Stimulated activated CD4-positive, alpha-beta T cell treated with anti-CD3 and anti-CD28 coated beads, TNF-alpha, amount 100 ng/mL, for 4 hours (primary cell): ENCODE measurements around the gene INPP5A.
"Not testable (repeated sequence)": the region's sequence is repeated elsewhere in the genome, so short reads cannot be mapped to it uniquely, and the experiment has no call there.

Experiments used
- DNase-seq, 3 experiments: peaks; one replicate each; pipeline ENCODE4 v3.0.0-alpha.2; 2020; ENCODE audit warnings: low read depth in 3 of 3

Gene INPP5A

DNA sequence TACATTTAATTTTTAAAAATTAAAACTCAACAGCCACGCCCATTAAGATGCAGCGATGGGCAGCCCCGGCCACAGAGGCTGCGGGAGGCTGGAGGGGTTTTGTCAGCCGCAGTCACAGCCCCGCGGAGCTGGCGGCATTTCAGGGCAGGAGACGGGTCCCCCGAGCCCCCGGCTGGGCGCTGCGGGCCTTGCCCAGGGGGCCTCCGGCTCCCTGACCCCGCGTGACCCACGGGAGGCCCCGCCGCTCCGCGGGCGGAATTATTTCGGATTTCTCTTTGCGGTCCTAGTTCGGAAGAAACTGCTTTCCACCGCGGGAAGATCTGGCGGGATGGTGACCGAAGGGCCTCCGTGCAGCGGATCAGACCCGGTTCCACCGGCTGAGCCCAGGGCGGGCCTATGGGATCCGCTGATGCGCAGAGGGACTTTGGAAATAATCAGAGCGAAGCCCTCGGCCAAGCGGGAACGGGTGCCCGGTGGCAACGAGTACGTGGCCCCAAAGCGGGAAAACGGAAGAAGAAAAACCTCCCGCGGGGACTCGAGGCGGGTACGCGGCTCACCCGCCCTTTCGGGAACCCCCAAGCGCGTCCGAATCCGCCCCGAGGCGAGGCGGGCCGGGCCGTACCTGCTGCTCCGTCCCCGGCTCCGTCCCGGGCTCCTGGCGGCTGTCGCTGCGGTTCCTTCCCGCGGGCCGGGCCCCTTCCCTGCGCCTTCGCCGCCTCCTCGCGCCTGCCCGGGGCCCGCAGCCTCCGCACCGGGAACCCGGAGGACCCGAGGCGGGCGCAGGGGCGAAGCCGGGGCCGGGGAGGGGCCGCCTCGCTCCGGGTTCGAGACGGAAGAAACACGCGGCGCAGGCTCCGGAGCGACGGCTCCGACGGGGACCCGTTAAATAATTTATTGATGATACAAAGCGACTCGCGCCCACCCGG lies 246.6 kb downstream of the INPP5A start:
- DNase-seq = no peak

GRCh38 chr10:132784866-132785722 lies 247.5 kb downstream of the INPP5A start:
- DNase-seq = no peak

DNA sequence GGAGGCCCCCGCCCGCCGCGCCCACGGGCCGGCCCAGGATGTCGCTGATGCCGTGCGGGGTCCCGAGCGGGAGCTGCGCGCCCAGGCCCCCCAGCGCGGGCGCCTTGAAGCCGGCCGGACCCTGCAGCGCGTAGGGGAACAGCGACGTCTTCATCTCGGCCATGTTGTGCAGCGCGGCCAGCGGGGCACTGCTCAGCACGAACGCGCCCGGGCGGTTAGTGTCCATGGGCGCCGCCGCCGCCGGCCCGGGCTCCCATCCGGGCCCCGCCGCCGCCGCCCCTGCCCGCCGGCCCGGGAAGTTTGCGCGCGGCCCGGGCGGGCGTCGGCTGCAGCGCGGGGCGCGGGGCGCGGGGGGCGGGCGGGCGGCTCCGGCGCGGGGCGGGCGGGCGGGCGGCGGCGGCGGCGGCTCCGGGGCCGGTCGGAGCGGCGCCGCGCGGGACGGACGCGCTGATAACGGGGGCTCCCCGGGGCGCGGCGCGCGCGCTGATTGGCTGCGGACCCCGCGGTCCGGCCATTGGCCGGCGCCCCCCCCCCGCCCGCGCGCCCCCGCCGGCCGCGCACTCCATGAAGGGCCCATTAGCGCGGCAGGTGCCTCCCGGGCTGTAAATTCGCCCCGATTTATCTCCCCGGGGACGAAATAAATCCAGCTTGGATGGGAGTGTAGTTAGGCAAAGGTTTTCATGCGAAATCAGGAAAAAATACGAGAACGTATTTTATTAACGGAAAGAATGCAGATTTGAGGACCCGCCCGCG lies 248.3 kb downstream of the INPP5A start, which contains the start of gene NKX6-2:
Gene NKX6-2, minus strand, starts transcription at position 425 of the 753 bp plus-strand sequence. Its CDS starts 199 bp downstream, at position 226.
- no peak for DNase-seq

DNA sequence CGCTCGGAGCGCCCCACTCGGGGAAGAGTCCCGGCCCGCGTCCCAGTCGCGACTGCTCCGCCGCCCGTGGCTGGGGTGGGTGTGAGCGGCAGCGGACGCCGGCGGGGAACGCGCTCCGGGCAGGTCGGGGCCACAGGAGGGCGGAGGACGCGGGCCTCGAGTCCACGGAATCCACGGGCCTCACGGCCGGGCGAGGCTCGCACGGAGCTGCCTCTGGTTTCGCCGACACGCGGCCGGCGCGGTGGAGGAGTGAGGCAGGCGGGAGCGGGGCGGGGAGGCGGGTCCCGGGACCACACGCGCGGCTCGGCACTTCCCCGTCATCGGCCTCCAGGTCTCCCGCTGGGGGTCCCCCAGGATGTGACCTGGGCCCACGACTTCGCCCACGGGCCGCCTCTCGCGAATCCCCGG lies 248.9 kb downstream of the INPP5A start:
- no peak for DNase-seq

- DNase-seq = no peak
Measured at GRCh38 chr10:132786884-132787494, 249.4 kb downstream of the INPP5A start.

- no peak for DNase-seq
Measured at GRCh38 chr10:132787495-132788179, 250.1 kb downstream of the INPP5A start.

GRCh38 chr10:132788180-132788830 lies 250.7 kb downstream of the INPP5A start:
- DNase-seq = no peak

GRCh38 chr10:132788831-132789219 lies 251.2 kb downstream of the INPP5A start:
- DNase-seq = no peak

GRCh38 chr10:132789659-132790148 lies 252.1 kb downstream of the INPP5A start:
- no peak for DNase-seq

- no peak for DNase-seq
Measured at GRCh38 chr10:132790470-132790869, 252.9 kb downstream of the INPP5A start.

GRCh38 chr10:132790934-132791829 lies 253.6 kb downstream of the INPP5A start:
- DNase-seq = no peak

DNA sequence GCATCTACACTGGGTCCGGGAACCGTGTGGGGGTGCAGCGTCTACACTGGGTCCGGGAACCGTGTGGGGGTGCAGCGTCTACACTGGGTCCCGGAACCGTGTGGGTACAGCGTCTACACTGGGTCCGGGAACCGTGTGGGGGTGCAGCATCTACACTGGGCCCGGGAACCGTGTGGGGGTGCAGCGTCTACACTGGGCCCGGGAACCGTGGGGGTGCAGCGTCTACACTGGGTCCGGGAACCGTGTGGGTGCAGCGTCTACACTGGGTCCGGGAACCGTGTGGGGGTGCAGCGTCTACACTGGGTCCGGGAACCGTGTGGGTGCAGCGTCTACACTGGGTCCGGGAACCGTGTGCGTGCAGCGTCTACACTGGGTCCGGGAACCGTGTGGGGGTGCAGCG lies 254.5 kb downstream of the INPP5A start:
- not testable (repeated sequence) for DNase-seq

- no peak for DNase-seq
Measured at GRCh38 chr10:132792796-132793195, 255.2 kb downstream of the INPP5A start.

DNA sequence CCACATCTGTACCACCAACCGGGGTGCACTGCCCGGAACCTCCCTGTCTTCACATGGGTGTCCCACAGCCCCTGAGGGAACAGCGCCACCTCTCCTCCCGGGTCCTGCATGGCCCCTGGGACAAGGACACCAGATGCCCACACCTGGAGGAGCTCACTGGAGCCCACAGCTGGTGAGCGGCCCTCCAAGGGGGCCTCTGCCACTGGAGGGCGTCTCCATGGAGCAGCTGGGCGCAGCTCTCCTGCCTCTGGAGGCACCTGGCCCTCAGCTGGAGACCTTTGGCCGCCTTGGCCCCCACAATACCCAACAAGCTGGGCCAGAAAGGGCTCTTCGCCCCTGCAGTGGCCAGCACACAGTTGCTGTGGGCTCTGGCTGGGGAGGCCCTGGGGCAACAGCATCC lies 255.6 kb downstream of the INPP5A start:
- DNase-seq = no peak

DNA sequence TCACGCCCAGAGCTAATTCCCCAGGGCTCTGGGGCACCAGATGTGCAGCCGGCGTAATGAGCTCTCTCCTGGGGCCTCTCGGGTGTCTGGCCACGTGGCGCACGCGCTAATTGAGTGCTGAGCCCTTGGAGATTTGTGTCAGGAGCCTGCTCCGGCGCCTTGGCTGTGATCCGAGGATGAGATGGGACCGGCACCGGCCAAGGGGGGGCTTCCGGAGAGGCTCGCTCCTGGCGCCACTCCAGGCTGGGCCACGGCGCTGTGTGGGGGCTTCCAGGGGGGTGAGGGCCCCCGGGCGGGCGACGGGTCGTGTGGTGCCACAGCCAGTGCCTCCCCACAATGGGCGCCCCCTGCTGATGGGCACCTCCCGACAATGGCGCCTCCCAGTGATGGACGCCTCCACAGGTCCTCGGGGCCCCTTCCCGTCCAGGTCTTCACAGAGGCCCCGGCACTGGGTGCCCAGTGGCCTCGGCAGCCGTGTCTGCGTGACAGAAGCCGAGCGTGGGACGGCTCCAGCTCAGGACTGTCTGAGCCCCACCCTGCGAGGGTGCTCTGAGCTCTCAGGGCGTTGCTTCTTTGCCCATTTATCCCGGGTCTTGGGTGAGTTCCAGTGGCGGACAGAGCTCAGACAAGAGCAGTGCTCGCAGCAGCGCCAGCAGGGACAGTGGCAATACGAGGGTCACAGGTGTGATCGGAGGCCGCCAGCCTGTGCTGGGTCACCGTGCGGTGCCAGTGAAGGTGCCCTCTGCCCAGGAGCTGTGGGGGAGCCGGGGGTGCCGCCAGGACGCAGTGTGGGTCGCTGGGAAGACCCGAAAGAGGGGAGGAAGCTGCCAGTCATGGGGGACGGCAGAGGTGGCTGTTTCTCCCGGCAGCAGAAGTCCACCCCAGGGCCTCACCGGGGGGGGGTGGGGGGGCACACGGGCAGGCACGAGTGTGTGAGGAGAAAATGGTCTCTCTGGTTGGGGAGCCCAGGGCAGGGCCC lies 256.6 kb downstream of the INPP5A start:
- no peak for DNase-seq

DNA sequence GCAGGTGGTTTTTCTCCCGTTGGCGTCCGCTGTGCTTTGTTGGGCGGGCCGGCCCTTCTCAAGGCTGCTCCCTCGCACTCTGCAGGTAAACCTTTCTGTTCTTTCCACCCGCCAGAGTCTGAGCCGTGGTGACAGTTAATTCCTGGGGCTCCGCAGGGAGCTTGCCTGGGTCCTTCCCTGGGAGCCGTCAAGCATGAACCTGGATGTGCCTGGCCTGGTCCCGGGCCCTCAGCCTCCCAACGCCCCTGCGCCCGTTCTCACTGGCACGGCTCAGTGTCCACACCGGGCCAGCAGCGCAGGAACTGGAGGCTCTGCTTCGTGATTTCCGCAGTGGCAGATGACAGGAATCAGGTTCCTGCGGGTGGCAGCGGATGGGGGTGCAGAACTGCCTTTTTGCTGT lies 259.3 kb downstream of the INPP5A start:
- DNase-seq = no peak

GRCh38 chr10:132797986-132798385 lies 260.4 kb downstream of the INPP5A start:
- DNase-seq = not testable (repeated sequence)

GRCh38 chr10:132798403-132798802 lies 260.8 kb downstream of the INPP5A start:
- no peak for DNase-seq
